BJ (cell line): Measurements from ENCODE around the gene C16orf74. TPM values are rescaled to one million over a fixed set of nuclear protein-coding genes. Genes with fewer than 3 reads are reported as not detected.

Experiments used
- CTCF ChIA-PET: fragments of 350-600 bp; formaldehyde crosslinking; extraction: SDS; loops from one replicate; lab custom pipeline; 2021; ENCODE audit warnings: antibody characterized with exemption, inconsistent platforms; lab: Yijun Ruan, JAX
- POLR2A ChIA-PET: fragments of 300-600 bp; sonication (Branson Sonifier 250); formaldehyde crosslinking; extraction: SDS; loops from one replicate; lab custom pipeline; 2021; ENCODE audit warnings: antibody characterized with exemption; lab: Charles Lee
- DNase-seq: peaks from one replicate; pipeline ENCODE4 v3.0.0-alpha.2; 2011; ENCODE audit warnings: low read depth
- H3K27me3 ChIP-seq: 2 replicates; pipeline ENCODE4 v1.6.0; 2011; ENCODE audit warnings: low read length; ENCODE audit not compliant: control insufficient read depth, insufficient read depth
- H3K36me3 ChIP-seq: 2 replicates; pipeline ENCODE4 v1.5.1; 2011; ENCODE audit warnings: low read length; ENCODE audit not compliant: control insufficient read depth, insufficient read depth
- H3K4me3 ChIP-seq: 2 replicates; pipeline ENCODE4 v1.5.1; 2011; ENCODE audit warnings: low read depth, mild to moderate bottlenecking, control low read depth, low read length
- polyA plus RNA-seq: library from polyadenylated mRNA; depleted of rRNA; stranded (reverse); fragments of >200 nt; gene quantifications from 2 replicates; pipeline ENCODE4 v1.2.3, GENCODE V29; 2011
- TF ChIP-seq, protein P1 (sequence below): IDR thresholded peaks from 2 replicates; pipeline ENCODE4 v1.5.1; 2011; ENCODE audit warnings: low read depth, mild to moderate bottlenecking, control low read depth, inconsistent platforms, low read length, moderate library complexity; ENCODE audit not compliant: insufficient read depth

C16orf74 gene
- polyA plus RNA-seq, 1 experiment = 2.9 TPM

- H3K4me3 ChIP-seq = no peak overlapping the region
- peaks cover 22% of the 10 kb centered on the region for H3K36me3 ChIP-seq
- H3K27me3 ChIP-seq = no peaks in the 10 kb centered on the region
- TF ChIP-seq, protein P1, sequence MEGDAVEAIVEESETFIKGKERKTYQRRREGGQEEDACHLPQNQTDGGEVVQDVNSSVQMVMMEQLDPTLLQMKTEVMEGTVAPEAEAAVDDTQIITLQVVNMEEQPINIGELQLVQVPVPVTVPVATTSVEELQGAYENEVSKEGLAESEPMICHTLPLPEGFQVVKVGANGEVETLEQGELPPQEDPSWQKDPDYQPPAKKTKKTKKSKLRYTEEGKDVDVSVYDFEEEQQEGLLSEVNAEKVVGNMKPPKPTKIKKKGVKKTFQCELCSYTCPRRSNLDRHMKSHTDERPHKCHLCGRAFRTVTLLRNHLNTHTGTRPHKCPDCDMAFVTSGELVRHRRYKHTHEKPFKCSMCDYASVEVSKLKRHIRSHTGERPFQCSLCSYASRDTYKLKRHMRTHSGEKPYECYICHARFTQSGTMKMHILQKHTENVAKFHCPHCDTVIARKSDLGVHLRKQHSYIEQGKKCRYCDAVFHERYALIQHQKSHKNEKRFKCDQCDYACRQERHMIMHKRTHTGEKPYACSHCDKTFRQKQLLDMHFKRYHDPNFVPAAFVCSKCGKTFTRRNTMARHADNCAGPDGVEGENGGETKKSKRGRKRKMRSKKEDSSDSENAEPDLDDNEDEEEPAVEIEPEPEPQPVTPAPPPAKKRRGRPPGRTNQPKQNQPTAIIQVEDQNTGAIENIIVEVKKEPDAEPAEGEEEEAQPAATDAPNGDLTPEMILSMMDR = no peak
- POLR2A ChIA-PET = no interaction called here
- CTCF ChIA-PET = interaction anchor here (0.6 kb wide), 1 partner anchor 565 kb away, joined by 3 read pairs; no protein-coding TSS in a partner anchor
- DNase-seq = no peak
These were observed 26.9 kb upstream of the C16orf74 start for GRCh38 chr16:85777583-85778310.

- ChIA-PET CTCF (no interaction called here), POLR2A (no interaction called here)
- Histone ChIP-seq H3K4me3 (no peak overlapping the region), H3K36me3 (peaks cover 12% of the 10 kb centered on the region), H3K27me3 (no peaks in the 10 kb centered on the region)
- TF ChIP-seq, protein P1 = no peak
- DNase-seq = no peak
These were observed 23.9 kb upstream of the C16orf74 start for GRCh38 chr16:85774811-85775210.

- H3K4me3 ChIP-seq = no peak overlapping the region
These were observed 23.2 kb upstream of the C16orf74 start for GRCh38 chr16:85774136-85774535.

DNA sequence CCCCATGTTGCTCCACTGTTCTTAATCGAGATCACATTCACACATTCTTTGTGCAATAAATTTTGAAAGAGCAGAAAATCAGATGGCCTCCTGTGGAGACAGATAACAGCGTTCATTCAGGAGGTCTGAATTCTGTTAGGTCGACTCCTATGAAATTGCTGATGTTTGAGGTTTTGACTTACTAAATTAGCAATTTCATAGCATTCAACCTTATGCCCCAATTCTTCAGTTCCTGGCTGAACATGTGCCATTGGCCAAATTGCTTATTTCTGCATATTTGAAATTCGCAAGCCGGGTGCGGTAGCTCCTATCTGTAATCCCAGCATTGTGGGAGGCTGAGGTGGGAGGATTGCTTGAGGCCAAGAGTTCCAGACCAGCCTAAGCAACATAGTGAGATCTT is 22.1 kb upstream of the C16orf74 start:
- ChIA-PET CTCF (no interaction called here), POLR2A (no interaction called here)
- no peak for DNase-seq
- no peaks in the 10 kb centered on the region for H3K27me3 ChIP-seq
- H3K4me3 ChIP-seq = no peak overlapping the region
- peaks cover 6% of the 10 kb centered on the region for H3K36me3 ChIP-seq
- TF ChIP-seq, protein P1 = no peak

More at GRCh38 chr16:85774136-85774535, 23.2 kb upstream of the C16orf74 start:
- no peak for DNase-seq
- ChIA-PET CTCF (no interaction called here), POLR2A (no interaction called here)
- TF ChIP-seq, protein P1 = no peak
- H3K36me3 ChIP-seq = peaks cover 11% of the 10 kb centered on the region
- H3K27me3 ChIP-seq = no peaks in the 10 kb centered on the region

- no peaks in the 10 kb centered on the region for H3K27me3 ChIP-seq
- DNase-seq = no peak
- peaks cover 2% of the 10 kb centered on the region for H3K36me3 ChIP-seq
- no peak overlapping the region for H3K4me3 ChIP-seq
- ChIA-PET CTCF (interaction anchor here (0.5 to 0.7 kb wide), 2 partner anchors 17 to 409 kb away, joined by 3 read pairs; no protein-coding TSS in a partner anchor), POLR2A (no interaction called here)
- TF ChIP-seq, protein P1 = no peak
These were observed 19.8 kb upstream of the C16orf74 start for GRCh38 chr16:85770741-85771140.
